SK-N-MC (cell line): ENCODE data around the gene SDC3.

ENCODE experiments used
- DNase-seq: peaks from one replicate; pipeline ENCODE4 v3.0.0-alpha.2; 2011; ENCODE audit warnings: low read depth, low spot score
- H3K27ac ChIP-seq: fragments of 200-600 bp; sonication (generic); 2 replicates; pipeline ENCODE4 v1.5.1; 2016; ENCODE audit warnings: mixed run types
- H3K36me3 ChIP-seq: fragments of 200-600 bp; sonication (generic); 2 replicates; pipeline ENCODE4 v1.6.1; 2017; ENCODE audit warnings: antibody characterized with exemption, low read length, mixed read lengths; ENCODE audit not compliant: insufficient read depth
- H3K4me3 ChIP-seq: fragments of 200-600 bp; sonication (generic); 2 replicates; pipeline ENCODE4 v1.5.1; 2016
- H3K9ac ChIP-seq: fragments of 200-600 bp; sonication (generic); 2 replicates; pipeline ENCODE4 v1.8.0; 2017; ENCODE audit warnings: mixed run types, mixed read lengths; ENCODE audit not compliant: insufficient read length
- H3K9me3 ChIP-seq: fragments of 200-600 bp; sonication (generic); 2 replicates; pipeline ENCODE4 v1.6.1; 2017; ENCODE audit warnings: low read depth, mild to moderate bottlenecking, antibody characterized with exemption, low read length, moderate library complexity, mixed read lengths
- EZH2 ChIP-seq: fragments of 200-600 bp; sonication (generic); IDR thresholded peaks from one replicate; pipeline ENCODE4 v1.6.1; 2017; ENCODE audit warnings: antibody characterized with exemption
- FOXP2 ChIP-seq: optimal IDR thresholded peaks from 2 replicates; pipeline ENCODE3; 2011; ENCODE audit warnings: mild to moderate bottlenecking, moderate library complexity; ENCODE audit not compliant: insufficient read depth; ENCODE audit errors: extremely low read length, control extremely low read depth
- POLR2AphosphoS5 ChIP-seq: IDR thresholded peaks from 2 replicates; pipeline ENCODE4 v1.6.1; 2012; ENCODE audit warnings: mild to moderate bottlenecking, low read depth, low read length, borderline replicate concordance

The SDC3 gene

DNA sequence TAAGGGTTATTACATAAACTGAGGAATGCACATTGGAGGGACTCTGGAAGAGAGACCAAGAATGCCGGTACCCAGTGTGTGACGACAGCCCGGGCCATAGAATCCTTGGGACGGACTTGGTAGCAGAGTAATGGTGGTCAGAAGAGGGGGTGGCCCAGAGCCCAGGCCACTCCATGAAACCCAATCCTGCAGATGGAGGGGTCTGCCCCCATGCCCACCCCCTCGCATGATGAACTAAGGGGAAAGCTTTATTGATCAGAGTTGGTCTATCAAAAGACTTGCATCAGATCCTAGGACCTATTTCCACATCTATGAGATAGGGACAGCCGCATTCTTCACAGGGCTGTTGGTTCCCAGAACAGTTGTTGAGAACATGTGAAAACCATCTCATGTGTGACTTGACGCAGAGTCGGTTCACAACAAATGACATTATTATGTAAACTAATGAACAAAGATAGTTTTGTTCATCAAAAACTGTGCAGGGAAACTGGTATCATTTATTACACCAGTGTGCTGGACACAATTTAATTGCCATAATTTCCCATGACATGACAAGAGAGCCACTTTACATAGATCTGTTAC, 21.5 kb upstream of the SDC3 start:
- H3K9ac ChIP-seq: no peak overlapping the region
- no peaks in the 10 kb centered on the region for H3K9me3 ChIP-seq
- TF ChIP-seq EZH2 (no peak), POLR2AphosphoS5 (no peak), FOXP2 (no peak)
- DNase-seq: no peak
- peaks cover 30% of the 10 kb centered on the region for H3K36me3 ChIP-seq
- peak overlapping the region; percentile 22; the same call in 1 of the 2 replicates for H3K27ac ChIP-seq
- H3K4me3 ChIP-seq: no peak overlapping the region

DNA sequence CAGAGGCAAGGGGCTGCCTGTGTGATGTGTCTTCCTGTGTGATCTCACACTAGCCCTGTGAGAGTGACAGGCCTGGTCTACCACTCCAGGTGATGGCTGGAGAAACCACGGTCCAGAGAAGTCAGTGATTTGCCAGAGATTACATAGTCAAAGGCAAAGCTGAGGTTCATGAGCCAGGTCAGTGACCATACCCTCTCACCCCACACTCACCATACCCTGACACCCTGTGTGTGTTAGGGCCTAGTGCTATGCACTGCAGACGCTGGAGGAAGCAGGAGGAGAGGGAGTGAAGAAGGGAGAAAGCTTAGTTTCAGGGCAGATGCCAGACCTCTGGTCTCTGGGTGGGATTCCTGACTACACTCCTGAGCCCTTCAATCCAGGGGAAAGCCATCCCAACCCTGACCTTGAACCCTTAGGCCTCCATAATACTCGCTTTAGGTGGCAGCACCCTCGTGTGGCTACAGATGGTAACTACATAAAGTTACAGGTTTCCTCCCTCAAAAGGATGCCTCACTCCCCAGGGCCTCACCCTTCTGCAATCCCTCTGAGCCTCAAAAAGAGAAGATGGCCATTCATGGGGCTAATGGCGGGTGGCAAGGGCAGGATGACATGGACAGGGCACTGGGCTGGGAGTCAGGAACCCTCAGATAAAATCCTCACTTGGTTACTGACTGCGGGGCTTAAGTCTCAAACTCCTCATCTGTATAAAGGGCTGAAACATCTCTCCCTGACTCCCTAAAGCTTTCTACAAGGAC, 20.8 kb upstream of the SDC3 start:
- no peak overlapping the region for H3K4me3 ChIP-seq
- peaks cover 23% of the 10 kb centered on the region for H3K36me3 ChIP-seq
- DNase-seq: no peak
- H3K9ac ChIP-seq: no peak overlapping the region
- H3K9me3 ChIP-seq: no peaks in the 10 kb centered on the region
- H3K27ac ChIP-seq: 0 out of 2 replicates have a peak overlapping the region, but pooled peaks have one; percentile 22
- TF ChIP-seq EZH2: no peak
- peak; percentile 21 for TF ChIP-seq POLR2AphosphoS5

DNA sequence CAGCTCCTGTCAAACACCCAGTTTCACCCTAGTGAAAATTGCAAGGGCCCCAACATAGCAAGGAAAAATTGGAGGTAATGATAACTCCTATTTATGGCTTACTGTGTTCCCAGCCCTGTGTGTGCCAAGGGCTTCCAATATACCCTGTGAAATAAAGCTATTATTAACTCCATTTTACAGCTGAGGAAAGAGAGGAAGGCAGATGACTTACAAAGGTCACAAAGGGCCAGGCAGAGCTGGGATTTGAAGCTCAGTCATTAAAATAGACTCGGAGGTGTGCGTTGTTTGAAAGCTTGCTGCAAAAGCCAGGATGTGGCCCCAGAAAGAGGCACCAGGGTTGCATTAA, 20.2 kb upstream of the SDC3 start:
- no peak overlapping the region for H3K9ac ChIP-seq
- no peaks in the 10 kb centered on the region for H3K9me3 ChIP-seq
- no peak overlapping the region for H3K27ac ChIP-seq
- no peak for TF ChIP-seq POLR2AphosphoS5
- TF ChIP-seq FOXP2: no peak
- no peak for TF ChIP-seq EZH2
- no peak overlapping the region for H3K4me3 ChIP-seq
- DNase-seq: no peak
- peaks cover 18% of the 10 kb centered on the region for H3K36me3 ChIP-seq

DNA sequence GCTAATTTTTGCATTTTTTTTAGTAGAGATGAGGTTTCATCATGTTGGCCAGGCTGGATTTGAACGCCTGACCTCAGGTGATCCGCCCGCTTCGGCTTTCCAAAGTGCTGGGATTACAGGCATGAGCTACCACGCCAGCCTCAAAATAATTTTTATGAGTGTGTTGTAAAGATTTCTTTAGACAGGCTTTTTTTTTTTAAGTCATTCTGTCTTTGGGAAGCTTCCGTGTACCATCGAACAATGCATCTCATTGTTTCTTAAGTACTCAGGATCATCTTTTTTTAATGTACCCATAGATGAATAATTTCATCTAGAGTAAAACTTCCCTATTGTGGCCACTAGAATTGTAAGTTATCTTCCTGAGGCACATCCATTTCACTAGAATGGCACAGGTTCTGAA, 19.6 kb upstream of the SDC3 start:
- no peak for DNase-seq
- H3K36me3 ChIP-seq: peaks cover 12% of the 10 kb centered on the region
- H3K27ac ChIP-seq: no peak overlapping the region
- H3K4me3 ChIP-seq: no peak overlapping the region
- no peaks in the 10 kb centered on the region for H3K9me3 ChIP-seq
- no peak overlapping the region for H3K9ac ChIP-seq
- TF ChIP-seq POLR2AphosphoS5 (no peak), FOXP2 (no peak), EZH2 (no peak)

DNA sequence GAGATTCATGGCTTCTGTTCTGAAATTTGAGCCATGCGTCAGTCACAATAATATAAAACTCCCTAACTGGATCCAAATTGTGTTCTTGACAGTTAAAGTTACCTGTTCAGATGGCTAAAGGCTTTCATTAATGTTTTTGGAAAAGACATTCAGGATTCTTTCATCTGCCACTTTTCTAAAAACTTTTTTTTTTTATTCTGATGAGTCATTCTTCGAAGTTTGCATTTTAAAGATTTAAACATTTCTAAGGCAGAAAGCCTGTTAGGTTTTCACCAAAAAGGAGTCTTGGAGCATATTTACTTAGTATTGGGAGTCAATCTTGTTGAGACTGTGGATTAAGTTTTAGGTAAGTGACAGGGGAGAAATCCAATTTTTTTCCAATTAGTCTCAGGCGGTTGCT, 18.9 kb upstream of the SDC3 start:
- no peak overlapping the region for H3K4me3 ChIP-seq
- H3K9me3 ChIP-seq: no peaks in the 10 kb centered on the region
- H3K27ac ChIP-seq: peak overlapping the region; percentile 26; the same call in 1 of the 2 replicates
- no peak for DNase-seq
- peak overlapping the region; percentile 17 for H3K9ac ChIP-seq
- no peak for TF ChIP-seq EZH2
- TF ChIP-seq FOXP2: no peak
- no peak for TF ChIP-seq POLR2AphosphoS5
- H3K36me3 ChIP-seq: peaks cover 6% of the 10 kb centered on the region

DNA sequence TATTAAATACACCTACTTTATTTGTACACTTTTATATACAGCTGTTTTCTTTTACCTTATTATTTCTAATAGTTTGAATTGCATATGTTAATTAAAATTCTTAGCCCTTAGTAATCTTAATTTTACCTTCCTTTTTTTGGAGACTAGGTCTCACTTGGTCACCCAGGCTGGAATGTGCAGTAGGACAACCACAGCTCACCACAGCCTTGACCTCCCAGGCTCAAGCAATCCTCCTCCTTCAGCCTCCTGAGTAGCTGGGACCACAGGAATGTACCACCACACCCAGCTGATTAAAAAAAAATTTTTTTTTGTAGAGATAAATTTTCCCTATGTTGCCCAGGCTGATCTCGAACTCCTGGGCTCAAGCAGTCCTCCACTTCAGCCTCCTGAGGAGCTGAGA, 15.0 kb upstream of the SDC3 start:
- Histone ChIP-seq H3K27ac (no peak overlapping the region), H3K4me3 (no peak overlapping the region)
- no peak for DNase-seq

DNA sequence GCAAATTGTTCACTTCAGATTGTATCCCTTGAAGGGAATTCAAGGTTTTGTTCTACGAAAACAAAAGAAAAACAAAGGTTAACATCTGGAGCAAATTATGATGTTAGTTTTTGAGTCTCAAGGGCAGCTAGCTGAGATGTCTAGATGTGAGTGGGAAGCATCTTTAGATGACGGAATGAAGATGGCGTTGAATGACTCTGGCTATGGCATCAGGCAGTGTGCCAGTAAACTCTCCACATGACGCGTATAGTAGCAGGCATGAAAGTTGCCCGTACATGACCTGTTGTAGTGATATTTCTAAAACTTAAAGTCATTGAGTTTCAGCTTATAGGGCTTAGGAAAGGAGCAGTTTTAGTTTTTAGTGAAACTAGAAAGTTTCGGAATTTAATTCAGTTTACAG, 12.3 kb upstream of the SDC3 start:
- no peak overlapping the region for H3K9ac ChIP-seq
- H3K36me3 ChIP-seq: no peaks in the 10 kb centered on the region
- H3K27ac ChIP-seq: no peak overlapping the region
- H3K4me3 ChIP-seq: no peak overlapping the region
- TF ChIP-seq FOXP2 (no peak), POLR2AphosphoS5 (no peak), EZH2 (no peak)
- DNase-seq: no peak
- H3K9me3 ChIP-seq: no peaks in the 10 kb centered on the region

More for the DNA sequence above, 15.0 kb upstream of the SDC3 start:
- no peaks in the 10 kb centered on the region for H3K9me3 ChIP-seq
- TF ChIP-seq FOXP2 (no peak), EZH2 (no peak), POLR2AphosphoS5 (no peak)
- H3K9ac ChIP-seq: no peak overlapping the region
- no peaks in the 10 kb centered on the region for H3K36me3 ChIP-seq

DNA sequence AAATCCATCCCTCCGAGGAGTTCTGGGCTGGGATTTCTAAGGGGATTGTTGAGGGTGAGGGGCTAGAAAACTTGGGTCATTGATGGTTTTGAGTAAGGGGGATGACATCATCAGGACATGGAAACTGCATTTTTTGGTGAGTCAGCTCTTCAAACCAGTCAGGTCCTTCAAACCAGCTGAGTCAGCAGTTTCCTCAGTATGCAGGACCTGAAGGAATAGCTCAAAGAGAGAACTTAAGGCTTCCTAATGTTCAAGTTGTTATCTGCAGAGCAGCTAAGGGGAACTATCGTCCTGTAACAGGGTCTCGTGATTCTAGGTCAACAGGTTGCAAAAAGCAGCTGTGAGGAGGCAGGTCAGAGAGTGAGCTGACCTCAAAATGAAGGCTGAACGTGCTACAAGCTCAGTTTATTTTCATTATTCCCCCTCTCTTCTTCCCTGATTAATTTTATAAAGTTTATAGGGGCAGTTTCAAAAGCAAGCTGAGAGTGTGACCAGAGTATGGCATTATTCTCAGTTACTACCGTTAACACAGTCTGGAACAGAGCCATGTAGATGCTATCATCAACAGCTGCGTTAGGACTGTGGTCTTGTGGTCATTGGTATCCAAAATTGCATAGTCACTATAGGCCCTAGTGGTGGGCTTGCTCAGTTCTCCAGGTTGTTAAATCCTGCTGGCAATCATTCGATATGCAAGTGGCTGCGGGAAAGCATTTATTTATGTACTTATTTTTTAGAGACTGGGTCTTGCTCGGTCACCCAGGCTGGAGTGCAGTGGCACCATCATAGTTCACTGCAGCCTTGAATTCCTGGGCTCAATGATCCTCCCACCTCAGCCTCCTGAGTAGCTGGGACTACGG, 10.7 kb upstream of the SDC3 start:
- no peaks in the 10 kb centered on the region for H3K9me3 ChIP-seq
- TF ChIP-seq EZH2 (no peak), POLR2AphosphoS5 (0 out of 2 replicates have a peak, but pooled peaks have one; percentile 15), FOXP2 (no peak)
- peak overlapping the region; percentile 45; the same call in 1 of the 2 replicates for H3K4me3 ChIP-seq
- H3K9ac ChIP-seq: peak overlapping the region; percentile 3
- no peaks in the 10 kb centered on the region for H3K36me3 ChIP-seq
- peak; percentile 66 for DNase-seq
- 0 out of 2 replicates have a peak overlapping the region, but pooled peaks have one; percentile 11 for H3K27ac ChIP-seq

DNA sequence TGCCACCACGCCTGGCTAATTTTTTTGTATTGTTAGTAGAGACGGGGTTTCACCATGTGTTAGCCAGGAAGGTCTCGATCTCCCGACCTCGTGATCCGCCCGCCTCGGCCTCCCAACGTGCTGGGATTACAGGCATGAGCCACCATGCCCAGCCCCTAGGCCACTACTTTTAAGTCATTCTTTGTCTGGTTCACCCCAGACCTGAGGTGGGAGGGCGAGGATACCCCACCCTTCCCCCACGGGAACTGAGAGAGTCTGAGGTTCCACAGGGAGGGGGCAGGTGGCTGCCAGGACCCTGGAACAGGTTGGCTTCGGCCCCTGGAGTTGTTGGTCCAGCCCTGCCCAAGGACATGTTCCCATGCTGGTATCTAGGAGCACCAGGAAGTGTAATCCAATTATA, 7.7 kb upstream of the SDC3 start:
- H3K36me3 ChIP-seq: no peaks in the 10 kb centered on the region
- H3K27ac ChIP-seq: no peak overlapping the region
- TF ChIP-seq EZH2: no peak
- TF ChIP-seq FOXP2: no peak
- TF ChIP-seq POLR2AphosphoS5: no peak
- no peak for DNase-seq
- no peaks in the 10 kb centered on the region for H3K9me3 ChIP-seq
- H3K4me3 ChIP-seq: no peak overlapping the region
- no peak overlapping the region for H3K9ac ChIP-seq
